Neural cell (in vitro differentiated cells): ENCODE results near the gene DZIP1L. TPM values are rescaled to one million over a fixed set of nuclear protein-coding genes. Genes with fewer than 3 reads are reported as not detected.
"Not testable (repeated sequence)": the region's sequence is repeated elsewhere in the genome, so short reads cannot be mapped to it uniquely, and the experiment has no call there.

Experiments used
- H2AFZ ChIP-seq: fragments of 200-600, 300-800 bp; sonication (generic), shearing (Covaris generic); 2 replicates; pipeline ENCODE4 v1.6.0; 2014; ENCODE audit warnings: low read depth, mild to moderate bottlenecking, antibody characterized with exemption, low read length, moderate library complexity
- H3F3A ChIP-seq: fragments of 200-600 bp; shearing (Covaris generic); 2 replicates; pipeline ENCODE4 v1.6.1; 2016; ENCODE audit warnings: mild to moderate bottlenecking, moderate library complexity, mixed read lengths, antibody characterized with exemption, low read length; ENCODE audit not compliant: insufficient read depth, poor library complexity, severe bottlenecking
- H3K27ac ChIP-seq: fragments of 200-600, 300-800 bp; sonication (generic), shearing (Covaris generic); 2 replicates; pipeline ENCODE4 v1.5.1; 2014; ENCODE audit warnings: mild to moderate bottlenecking, low read length, moderate library complexity
- H3K27me3 ChIP-seq: fragments of 300-800, 200-600 bp; sonication (generic), shearing (Covaris generic); 2 replicates; pipeline ENCODE4 v1.6.0; 2014; ENCODE audit warnings: mild to moderate bottlenecking, low read depth, low read length, moderate library complexity; ENCODE audit not compliant: insufficient read depth
- H3K36me3 ChIP-seq: fragments of 300-800, 200-600 bp; sonication (generic), shearing (Covaris generic); 2 replicates; pipeline ENCODE4 v1.5.1; 2014; ENCODE audit warnings: mild to moderate bottlenecking, antibody characterized with exemption, low read length, moderate library complexity; ENCODE audit not compliant: insufficient read depth
- H3K4me2 ChIP-seq: fragments of 300-800, 200-600 bp; sonication (generic), shearing (Covaris generic); 2 replicates; pipeline ENCODE4 v1.6.0; 2014; ENCODE audit warnings: mild to moderate bottlenecking, low read length
- H3K4me3 ChIP-seq: fragments of 300-800, 200-600 bp; sonication (generic), shearing (Covaris generic); 2 replicates; pipeline ENCODE4 v1.5.1; 2014; ENCODE audit warnings: mild to moderate bottlenecking, low read length, moderate library complexity
- H3K79me2 ChIP-seq: fragments of 200-600 bp; shearing (Covaris generic); replicated peaks from 2 replicates; pipeline ENCODE4 v1.6.0; 2014; ENCODE audit warnings: mild to moderate bottlenecking, low read length, moderate library complexity; ENCODE audit not compliant: insufficient read depth
- H3K9ac ChIP-seq: fragments of 300-800, 200-600 bp; sonication (generic), shearing (Covaris generic); 2 replicates; pipeline ENCODE4 v1.6.1; 2016; ENCODE audit warnings: mild to moderate bottlenecking, low read length, mixed read lengths
- H3K9me2 ChIP-seq: fragments of 200-600 bp; shearing (Covaris generic); 2 replicates; pipeline ENCODE4 v1.6.1; 2016; ENCODE audit warnings: mild to moderate bottlenecking, low read length, mixed read lengths; ENCODE audit not compliant: insufficient read depth
- H3K9me3 ChIP-seq: fragments of 200-600, 300-800 bp; sonication (generic), shearing (Covaris generic); 2 replicates; pipeline ENCODE4 v1.6.1; 2016; ENCODE audit warnings: mild to moderate bottlenecking, mixed run types, low read length, moderate library complexity, mixed read lengths
- H4K20me1 ChIP-seq: fragments of 200-600 bp; shearing (Covaris generic); 2 replicates; pipeline ENCODE4 v1.6.1; 2016; ENCODE audit warnings: mild to moderate bottlenecking, mixed run types; ENCODE audit not compliant: insufficient read depth
- CTCF ChIP-seq: fragments of 450-650 bp; IDR thresholded peaks from 2 replicates; pipeline ENCODE4 v1.5.1; 2014; ENCODE audit warnings: antibody characterized with exemption, mild to moderate bottlenecking, moderate library complexity; ENCODE audit not compliant: poor library complexity, severe bottlenecking
- EP300 ChIP-seq: fragments of 450-650 bp; conservative IDR thresholded peaks from 2 replicates; pipeline ENCODE4 v1.6.1; 2014; ENCODE audit warnings: antibody characterized with exemption, mild to moderate bottlenecking, moderate library complexity; ENCODE audit not compliant: poor library complexity, severe bottlenecking
- EZH2 ChIP-seq: fragments of 200-600, 300-800 bp; shearing (Covaris generic), sonication (generic); IDR thresholded peaks from 2 replicates; pipeline ENCODE4 v1.6.1; 2014; ENCODE audit warnings: antibody characterized with exemption, low read length, borderline replicate concordance, mild to moderate bottlenecking; ENCODE audit not compliant: insufficient read depth, poor library complexity, severe bottlenecking
- MXI1 ChIP-seq: fragments of 450-650 bp; conservative IDR thresholded peaks from 2 replicates; pipeline ENCODE4 v1.6.1; 2014; ENCODE audit warnings: antibody characterized with exemption, mild to moderate bottlenecking; ENCODE audit not compliant: poor library complexity, severe bottlenecking
- POLR2AphosphoS5 ChIP-seq: IDR thresholded peaks from 2 replicates; pipeline ENCODE4 v1.6.1; 2012
- RAD21 ChIP-seq: fragments of 450-650 bp; conservative IDR thresholded peaks from 2 replicates; pipeline ENCODE4 v1.6.1; 2014; ENCODE audit warnings: antibody characterized with exemption, mild to moderate bottlenecking, moderate library complexity
- REST ChIP-seq: IDR thresholded peaks from 2 replicates; pipeline ENCODE4 v1.6.1; 2012; ENCODE audit warnings: borderline replicate concordance
- SMC3 ChIP-seq: fragments of 450-650 bp; conservative IDR thresholded peaks from 2 replicates; pipeline ENCODE4 v1.6.1; 2014; ENCODE audit warnings: antibody characterized with exemption, mild to moderate bottlenecking, moderate library complexity; ENCODE audit not compliant: poor library complexity
- TAF1 ChIP-seq: IDR thresholded peaks from 2 replicates; pipeline ENCODE4 v1.6.1; 2012; ENCODE audit warnings: low read depth
- polyA plus RNA-seq: library from polyadenylated mRNA; depleted of rRNA; stranded (reverse); fragments of >200 nt; gene quantifications from 2 replicates; pipeline ENCODE4 v1.2.3, GENCODE V29; 2014

The DZIP1L gene
- polyA plus RNA-seq, 1 donor from 2014 or later: 1.7 TPM

GRCh38 chr3:138157743-138158142 lies 42.3 kb upstream of the DZIP1L start:
- Histone ChIP-seq H3K4me3 (no peak overlapping the region), H3K79me2 (no peaks in the 10 kb centered on the region), H3K9ac (no peak overlapping the region), H3K36me3 (no peaks in the 10 kb centered on the region), H3K4me2 (no peak overlapping the region), H3K27me3 (no peaks in the 10 kb centered on the region), H2AFZ (no peak overlapping the region), H3K27ac (no peak overlapping the region), H4K20me1 (no peaks in the 10 kb centered on the region), H3F3A (no peaks in the 10 kb centered on the region), H3K9me2 (no peaks in the 10 kb centered on the region), H3K9me3 (no peaks in the 10 kb centered on the region)
- TF ChIP-seq TAF1 (no peak), CTCF (no peak), EZH2 (no peak), MXI1 (no peak), SMC3 (no peak), REST (no peak), POLR2AphosphoS5 (no peak), RAD21 (no peak), EP300 (no peak)

- Histone ChIP-seq H3K4me3 (no peak overlapping the region), H4K20me1 (no peaks in the 10 kb centered on the region), H3K36me3 (no peaks in the 10 kb centered on the region), H3K27me3 (no peaks in the 10 kb centered on the region), H3K9ac (no peak overlapping the region), H2AFZ (no peak overlapping the region), H3K9me2 (no peaks in the 10 kb centered on the region), H3K9me3 (no peaks in the 10 kb centered on the region), H3K79me2 (no peaks in the 10 kb centered on the region), H3K4me2 (no peak overlapping the region), H3F3A (no peaks in the 10 kb centered on the region), H3K27ac (no peak overlapping the region)
- TF ChIP-seq TAF1 (no peak), RAD21 (no peak)
Measured at GRCh38 chr3:138154534-138154933, 39.1 kb upstream of the DZIP1L start.

GRCh38 chr3:138148503-138148902 lies 33.1 kb upstream of the DZIP1L start:
- no peak for TF ChIP-seq TAF1
- no peak for TF ChIP-seq MXI1
- no peak for TF ChIP-seq EP300
- no peak for TF ChIP-seq EZH2
- no peaks in the 10 kb centered on the region for H3K27me3 ChIP-seq
- H3K36me3 ChIP-seq: no peaks in the 10 kb centered on the region
- no peak overlapping the region for H2AFZ ChIP-seq
- H3K4me3 ChIP-seq: no peak overlapping the region
- H3F3A ChIP-seq: no peaks in the 10 kb centered on the region
- no peak overlapping the region for H3K9ac ChIP-seq
- no peak overlapping the region for H3K27ac ChIP-seq
- H3K9me2 ChIP-seq: no peaks in the 10 kb centered on the region
- H3K4me2 ChIP-seq: no peak overlapping the region
- H4K20me1 ChIP-seq: no peaks in the 10 kb centered on the region
- no peaks in the 10 kb centered on the region for H3K79me2 ChIP-seq
- H3K9me3 ChIP-seq: no peaks in the 10 kb centered on the region

- not testable (repeated sequence) for H3K36me3 ChIP-seq, H3K79me2 ChIP-seq, H3K27ac ChIP-seq, H2AFZ ChIP-seq, H3K27me3 ChIP-seq, H3K9me3 ChIP-seq, H3K4me3 ChIP-seq, H3K9ac ChIP-seq, H3K4me2 ChIP-seq, H4K20me1 ChIP-seq, H3K9me2 ChIP-seq, H3F3A ChIP-seq
Measured at GRCh38 chr3:138142181-138142580, 26.8 kb upstream of the DZIP1L start.
